Anterior cingulate cortex (tissue), 58 donors: ENCODE results near the gene HOXD3.

Experiments used
- DNase-seq, 58 donors: peaks; one replicate each; lab custom pipeline; 2025; lab: John Stamatoyannopoulos, UW

Gene HOXD3

GRCh38 chr2:176121190-176122051 lies 35.7 kb upstream of the HOXD3 start:
- no peak for DNase-seq

GRCh38 chr2:176122052-176122682 lies 34.9 kb upstream of the HOXD3 start:
- no peak for DNase-seq

DNA sequence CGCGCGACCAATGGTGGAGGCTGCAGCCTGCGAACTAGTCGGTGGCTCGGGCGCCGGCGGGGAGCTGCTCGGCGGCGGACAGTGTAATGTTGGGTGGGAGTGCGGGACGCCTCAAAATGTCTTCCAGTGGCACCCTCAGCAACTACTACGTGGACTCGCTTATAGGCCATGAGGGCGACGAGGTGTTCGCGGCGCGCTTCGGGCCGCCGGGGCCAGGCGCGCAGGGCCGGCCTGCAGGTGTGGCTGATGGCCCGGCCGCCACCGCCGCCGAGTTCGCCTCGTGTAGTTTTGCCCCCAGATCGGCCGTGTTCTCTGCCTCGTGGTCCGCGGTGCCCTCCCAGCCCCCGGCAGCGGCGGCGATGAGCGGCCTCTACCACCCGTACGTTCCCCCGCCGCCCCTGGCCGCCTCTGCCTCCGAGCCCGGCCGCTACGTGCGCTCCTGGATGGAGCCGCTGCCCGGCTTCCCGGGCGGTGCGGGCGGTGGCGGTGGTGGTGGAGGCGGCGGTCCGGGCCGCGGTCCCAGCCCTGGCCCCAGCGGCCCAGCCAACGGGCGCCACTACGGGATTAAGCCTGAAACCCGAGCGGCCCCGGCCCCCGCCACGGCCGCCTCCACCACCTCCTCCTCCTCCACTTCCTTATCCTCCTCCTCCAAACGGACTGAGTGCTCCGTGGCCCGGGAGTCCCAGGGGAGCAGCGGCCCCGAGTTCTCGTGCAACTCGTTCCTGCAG lies 34.3 kb upstream of the HOXD3 start, which contains the start of gene HOXD9:
Gene HOXD9, plus strand, starts transcription at position 37 of the 728 bp plus-strand sequence. Its CDS starts 50 bp downstream, at position 87.
- no peak for DNase-seq

GRCh38 chr2:176123411-176124109 lies 33.5 kb upstream of the HOXD3 start:
- no peak for DNase-seq

GRCh38 chr2:176124110-176124946 lies 32.8 kb upstream of the HOXD3 start:
- no peak for DNase-seq

- no peak for DNase-seq
These were observed 31.9 kb upstream of the HOXD3 start for GRCh38 chr2:176124947-176125771.

- DNase-seq = no peak
These were observed 31.4 kb upstream of the HOXD3 start for GRCh38 chr2:176125772-176126054.

- DNase-seq = peak in 40 of 58 donors; percentile 0 to 80 (median 26)
These were observed 30.0 kb upstream of the HOXD3 start for GRCh38 chr2:176126929-176127773.

GRCh38 chr2:176127774-176128072 lies 29.4 kb upstream of the HOXD3 start:
- no peak for DNase-seq

DNA sequence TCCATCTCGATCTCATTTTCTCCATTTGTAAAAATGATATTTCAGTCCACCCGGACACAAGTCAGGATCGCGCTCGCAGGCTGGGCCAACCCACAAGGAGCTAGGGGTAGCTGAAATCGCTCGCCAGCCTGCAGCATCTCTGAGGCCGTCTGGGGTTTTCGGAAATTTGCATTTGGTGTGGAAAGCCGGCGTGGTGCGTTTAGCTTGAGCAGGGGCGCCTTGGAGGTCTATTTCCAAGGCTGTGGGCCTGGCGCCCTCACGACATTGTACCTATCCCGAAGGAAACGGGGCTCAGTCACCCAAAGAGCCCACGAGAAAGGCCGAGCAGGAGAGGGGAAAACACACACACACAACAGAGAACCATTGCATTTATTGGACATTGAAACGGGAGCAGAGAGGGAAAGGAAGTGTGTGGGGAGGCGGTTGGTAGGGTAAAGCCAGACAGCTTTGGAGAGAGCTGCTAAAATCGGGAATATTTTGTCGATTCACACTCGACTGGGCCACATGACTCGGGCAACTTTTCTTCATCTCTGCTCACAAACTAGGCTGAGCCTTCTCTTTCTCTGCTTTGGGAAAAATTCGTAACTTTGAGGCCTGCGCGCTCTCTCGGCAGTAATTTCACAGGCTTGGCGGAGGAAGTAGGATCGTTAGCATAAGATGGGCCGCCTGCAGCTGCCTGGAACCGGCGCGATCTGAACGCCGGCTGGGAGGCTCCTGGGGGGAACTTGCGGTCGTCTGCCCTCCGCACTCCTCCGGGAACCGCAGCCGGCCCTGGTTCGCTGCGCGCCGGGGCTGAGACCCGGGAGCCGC lies 28.7 kb upstream of the HOXD3 start:
- no peak for DNase-seq

GRCh38 chr2:176128982-176129796 lies 27.9 kb upstream of the HOXD3 start, which contains the start of gene HOXD8:
Gene HOXD8 (plus strand): TSS chr2:176129705. CDS start chr2:176130367, 662 bp downstream.
- no peak for DNase-seq

GRCh38 chr2:176129813-176130146 lies 27.3 kb upstream of the HOXD3 start:
- DNase-seq = no peak

- no peak for DNase-seq
These were observed 26.8 kb upstream of the HOXD3 start for GRCh38 chr2:176130147-176130956.

DNA sequence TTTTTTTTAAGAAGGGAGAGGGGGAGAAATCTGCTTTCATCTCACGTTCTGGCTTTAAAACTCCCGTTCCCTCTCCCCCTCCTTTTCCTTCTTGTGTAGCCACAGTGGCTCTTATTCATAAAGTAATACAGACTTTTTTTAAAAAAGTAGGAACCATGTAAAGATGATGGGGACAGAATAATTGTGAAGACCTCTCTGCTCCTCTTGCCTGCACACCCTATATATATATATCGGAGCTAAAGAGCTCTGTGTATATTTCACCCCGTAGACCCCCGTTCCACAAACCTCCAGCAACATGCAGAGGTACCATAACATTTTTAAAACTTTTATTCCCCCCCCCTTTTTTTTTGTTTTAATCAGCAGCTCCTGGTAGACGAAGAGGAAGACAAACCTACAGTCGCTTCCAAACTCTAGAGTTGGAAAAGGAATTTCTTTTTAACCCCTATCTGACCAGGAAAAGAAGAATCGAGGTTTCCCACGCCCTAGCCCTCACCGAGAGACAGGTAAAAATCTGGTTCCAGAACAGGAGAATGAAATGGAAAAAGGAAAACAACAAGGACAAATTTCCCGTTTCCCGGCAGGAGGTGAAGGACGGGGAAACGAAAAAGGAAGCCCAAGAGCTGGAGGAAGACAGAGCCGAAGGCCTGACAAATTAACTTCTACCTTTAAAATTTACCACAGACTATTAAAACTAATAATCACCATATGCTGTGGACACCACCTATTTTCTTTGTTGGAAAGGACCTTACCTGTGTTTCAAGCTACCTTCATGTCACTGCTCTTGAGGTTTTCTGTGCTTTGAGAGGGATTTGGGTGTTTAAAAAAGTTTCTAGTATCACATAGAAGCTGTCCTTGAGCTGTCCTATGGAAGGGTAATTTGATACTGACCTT lies 25.9 kb upstream of the HOXD3 start:
- no peak for DNase-seq

DNA sequence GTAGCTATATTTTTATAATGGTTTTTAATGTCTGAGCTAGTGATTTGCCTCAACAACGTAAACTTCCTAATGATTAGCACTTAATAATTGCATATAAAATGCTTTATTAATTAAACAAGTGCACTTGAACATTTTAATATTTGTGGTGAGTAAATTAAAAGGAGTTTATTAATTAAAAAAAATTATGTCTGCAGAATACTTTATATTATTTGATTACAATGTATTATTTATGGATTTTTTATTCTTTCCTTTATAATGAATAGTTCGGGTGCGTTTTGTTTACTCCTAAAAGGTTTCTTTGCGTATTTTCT lies 25.3 kb upstream of the HOXD3 start:
- no peak for DNase-seq
